ENCODE results near the gene ZFP36L1.

Gene ZFP36L1

GRCh38 chr14:68792979-68793733, at the start of gene ZFP36L1:
Gene ZFP36L1, minus strand, starts transcription at chr14:68793067. Its CDS starts 129 bp downstream, at chr14:68792938.
- peak in 1 of 2 experiments; percentile 12 for DNase-seq

- no peak for DNase-seq
Observed at GRCh38 chr14:68842298-68842697, 49.4 kb upstream of the ZFP36L1 start.

- no peak for DNase-seq
Observed at GRCh38 chr14:68841016-68841809, 48.3 kb upstream of the ZFP36L1 start.

- no peak for DNase-seq
Observed at GRCh38 chr14:68840454-68840853, 47.6 kb upstream of the ZFP36L1 start.

GRCh38 chr14:68836082-68836481, 43.2 kb upstream of the ZFP36L1 start:
- DNase-seq: no peak

GRCh38 chr14:68834816-68835215, 41.9 kb upstream of the ZFP36L1 start:
- DNase-seq: no peak

- DNase-seq: no peak
Observed at GRCh38 chr14:68828698-68829097, 35.8 kb upstream of the ZFP36L1 start.

GRCh38 chr14:68825729-68826128, 32.9 kb upstream of the ZFP36L1 start:
- no peak for DNase-seq

GRCh38 chr14:68824517-68825347, 31.9 kb upstream of the ZFP36L1 start:
- DNase-seq: peak; percentile 29 to 49

GRCh38 chr14:68824207-68824516, 31.3 kb upstream of the ZFP36L1 start:
- no peak for DNase-seq

GRCh38 chr14:68823434-68824206, 30.8 kb upstream of the ZFP36L1 start:
- no peak for DNase-seq

GRCh38 chr14:68822926-68823325, 30.1 kb upstream of the ZFP36L1 start:
- no peak for DNase-seq

GRCh38 chr14:68822132-68822651, 29.3 kb upstream of the ZFP36L1 start:
- no peak for DNase-seq

- DNase-seq: no peak
Observed at GRCh38 chr14:68820999-68821683, 28.3 kb upstream of the ZFP36L1 start.

- no peak for DNase-seq
Observed at GRCh38 chr14:68820536-68820935, 27.7 kb upstream of the ZFP36L1 start.

- no peak for DNase-seq
Observed at GRCh38 chr14:68820119-68820518, 27.3 kb upstream of the ZFP36L1 start.

GRCh38 chr14:68819260-68819691, 26.4 kb upstream of the ZFP36L1 start:
- no peak for DNase-seq

GRCh38 chr14:68817506-68818212, 24.8 kb upstream of the ZFP36L1 start:
- DNase-seq: no peak

- no peak for DNase-seq
Observed at GRCh38 chr14:68816943-68817430, 24.1 kb upstream of the ZFP36L1 start.

GRCh38 chr14:68816183-68816942, 23.5 kb upstream of the ZFP36L1 start:
- peak; percentile 87 to 90 for DNase-seq
